Karpas-422 (cell line): ENCODE measurements around the gene ACAP2. TPM values are rescaled to one million over a fixed set of nuclear protein-coding genes. Genes with fewer than 3 reads are reported as not detected.

Experiments used
- DNase-seq: peaks from one replicate; pipeline ENCODE4 v3.0.0-alpha.2; 2015
- H2AFZ ChIP-seq: fragments of 200-600 bp; sonication (generic); 2 replicates; pipeline ENCODE4 v1.6.1; 2014; ENCODE audit warnings: antibody characterized with exemption, low read length, mixed read lengths
- H3K27ac ChIP-seq: fragments of 200-600 bp; sonication (generic); 2 replicates; pipeline ENCODE4 v1.5.1; 2014; ENCODE audit warnings: mild to moderate bottlenecking, low read length, moderate library complexity
- H3K27me3 ChIP-seq: fragments of 200-600 bp; sonication (generic); 2 replicates; pipeline ENCODE4 v1.6.1; 2014; ENCODE audit warnings: low read length, mixed read lengths
- H3K36me3 ChIP-seq: fragments of 200-600 bp; sonication (generic); 2 replicates; pipeline ENCODE4 v1.6.1; 2014; ENCODE audit warnings: low read length, mixed read lengths; ENCODE audit not compliant: insufficient read depth
- H3K4me1 ChIP-seq: fragments of 200-600 bp; sonication (generic); 2 replicates; pipeline ENCODE4 v1.6.1; 2014; ENCODE audit warnings: mild to moderate bottlenecking, low read length, mixed read lengths
- H3K4me2 ChIP-seq: fragments of 200-600 bp; sonication (generic); 2 replicates; pipeline ENCODE4 v1.6.1; 2014; ENCODE audit warnings: low read length, low read depth, mild to moderate bottlenecking; ENCODE audit not compliant: poor library complexity, severe bottlenecking
- H3K4me3 ChIP-seq: fragments of 200-600 bp; sonication (generic); 2 replicates; pipeline ENCODE4 v1.5.1; 2014; ENCODE audit warnings: mild to moderate bottlenecking, antibody characterized with exemption, low read length, mixed read lengths
- H3K79me2 ChIP-seq: fragments of 200-600 bp; sonication (generic); 2 replicates; pipeline ENCODE4 v1.6.1; 2014; ENCODE audit warnings: mild to moderate bottlenecking, low read length, mixed read lengths
- H3K9ac ChIP-seq: fragments of 200-600 bp; sonication (generic); 2 replicates; pipeline ENCODE4 v1.6.0; 2014; ENCODE audit warnings: low read length
- H3K9me2 ChIP-seq: fragments of 200-600 bp; sonication (generic), shearing (Covaris generic); replicated peaks from 2 replicates; pipeline ENCODE4 v1.6.0; 2014; ENCODE audit warnings: mild to moderate bottlenecking, low read length, moderate library complexity; ENCODE audit not compliant: insufficient read depth
- H3K9me3 ChIP-seq: fragments of 300-700, 200-600 bp; sonication (generic); 2 replicates; pipeline ENCODE4 v1.6.1; 2014; ENCODE audit warnings: low read length, mixed read lengths
- H4K20me1 ChIP-seq: fragments of 200-600 bp; sonication (generic); 2 replicates; pipeline ENCODE4 v1.6.1; 2014; ENCODE audit warnings: mild to moderate bottlenecking, antibody characterized with exemption, low read length, low read depth; ENCODE audit not compliant: insufficient read depth
- total RNA-seq: library from RNA; depleted of rRNA; stranded (reverse); fragments of >200 nt; shearing (Covaris generic); gene quantifications from 2 replicates; pipeline ENCODE4 v1.2.3, GENCODE V29; 2014; ENCODE audit warnings: low replicate concordance

The ACAP2 gene
- total RNA-seq, 1 experiment from 2014 or later, result 260 TPM

DNA sequence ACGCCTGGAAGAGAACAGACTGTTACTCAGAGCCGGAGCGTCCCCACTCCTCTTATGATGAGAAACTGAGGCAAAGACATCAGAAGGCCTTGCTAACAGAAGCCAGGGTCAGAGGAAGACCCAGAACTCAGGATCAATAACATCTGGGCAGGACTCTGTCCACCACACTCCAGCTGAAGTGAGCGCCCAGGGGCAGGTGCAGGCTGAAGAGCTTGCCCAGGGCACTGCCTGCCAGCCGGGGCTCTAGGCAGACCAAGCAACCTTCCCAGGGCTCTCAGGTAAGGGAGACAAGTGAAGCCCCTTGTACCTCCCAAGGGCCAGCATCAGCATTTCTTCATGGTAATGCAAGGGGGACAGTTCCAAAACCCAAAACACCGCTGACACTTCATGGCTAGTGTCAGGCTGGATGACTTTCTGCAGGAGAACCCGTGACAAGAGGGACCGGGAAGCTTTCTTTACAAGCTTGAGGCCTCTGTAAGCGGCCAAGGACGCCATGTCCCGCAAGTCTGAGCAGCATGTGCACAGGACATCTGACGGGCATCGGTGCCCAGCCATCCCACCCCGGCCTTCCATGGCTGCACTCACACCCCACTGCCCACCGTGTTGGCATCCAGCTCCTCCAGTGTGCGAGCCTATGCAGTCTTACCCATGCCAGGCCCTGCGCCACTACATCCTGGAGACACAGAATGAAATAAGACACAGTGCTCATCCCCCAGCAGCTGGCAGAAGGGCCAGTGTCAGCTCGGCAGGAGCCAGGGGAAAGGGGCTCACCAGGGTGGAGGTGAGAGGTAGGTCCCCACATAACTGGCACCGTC, 186.0 kb downstream of the ACAP2 start:
- H3K27ac ChIP-seq, result no peak overlapping the region
- no peak overlapping the region for H3K9ac ChIP-seq
- no peaks in the 10 kb centered on the region for H3K9me2 ChIP-seq
- H3K4me1 ChIP-seq, result peaks cover 16% of the 10 kb centered on the region
- H3K36me3 ChIP-seq, result no peaks in the 10 kb centered on the region
- no peak overlapping the region for H3K4me2 ChIP-seq
- no peak overlapping the region for H3K4me3 ChIP-seq
- no peak for DNase-seq
- H3K9me3 ChIP-seq, result no peaks in the 10 kb centered on the region
- peaks cover 79% of the 10 kb centered on the region for H4K20me1 ChIP-seq
- no peak overlapping the region for H2AFZ ChIP-seq
- H3K27me3 ChIP-seq, result no peaks in the 10 kb centered on the region
- no peaks in the 10 kb centered on the region for H3K79me2 ChIP-seq

DNA sequence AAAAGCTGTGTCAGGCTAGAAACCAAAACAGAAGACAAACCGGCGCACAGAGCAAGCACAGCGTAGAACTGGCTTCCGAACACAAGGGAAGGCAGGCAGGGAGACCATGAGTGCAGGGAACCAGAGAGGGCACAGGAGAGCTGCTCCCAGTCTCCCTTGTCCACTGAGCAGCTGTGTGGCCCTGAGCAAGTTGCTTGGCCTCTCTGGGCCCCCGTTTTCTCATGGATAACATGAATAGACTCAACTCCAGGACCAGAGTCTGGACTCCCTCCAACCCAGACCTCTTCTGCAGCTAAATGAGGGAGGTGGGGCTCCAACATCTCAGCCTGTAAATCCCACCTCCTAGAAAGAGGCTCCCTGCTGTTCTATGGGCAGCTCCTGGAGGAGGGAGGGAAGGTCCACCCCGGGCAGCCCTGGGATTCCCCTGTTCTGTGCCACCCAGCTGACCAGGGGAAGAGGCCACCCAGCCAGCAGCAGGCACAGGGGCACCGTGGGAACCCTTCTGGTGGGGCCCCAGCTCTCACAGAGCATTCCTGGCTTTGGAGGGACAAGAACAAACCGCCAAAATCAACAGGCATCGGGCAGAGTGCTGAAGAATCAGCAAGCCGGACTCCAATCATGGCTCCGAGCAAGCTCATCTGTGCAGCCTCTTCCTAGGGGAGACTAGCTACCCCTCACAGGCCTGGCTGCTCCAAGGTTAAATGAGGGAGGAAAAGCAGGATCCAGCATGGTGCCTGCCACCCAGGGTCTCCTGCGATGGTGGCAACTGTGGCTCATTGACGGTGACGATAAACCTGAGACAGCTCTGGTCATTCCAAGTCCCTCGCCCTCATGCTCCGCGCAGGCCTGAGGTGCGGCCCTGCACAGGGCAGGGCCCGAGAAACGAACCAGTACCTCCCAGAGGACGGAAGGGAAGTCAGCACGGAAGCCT, 187.0 kb downstream of the ACAP2 start:
- H3K27ac ChIP-seq, result no peak overlapping the region
- no peak overlapping the region for H3K9ac ChIP-seq
- H3K9me2 ChIP-seq, result no peaks in the 10 kb centered on the region
- H3K9me3 ChIP-seq, result no peaks in the 10 kb centered on the region
- no peaks in the 10 kb centered on the region for H3K79me2 ChIP-seq
- DNase-seq, result no peak
- no peaks in the 10 kb centered on the region for H3K27me3 ChIP-seq
- H2AFZ ChIP-seq, result no peak overlapping the region
- no peak overlapping the region for H3K4me2 ChIP-seq
- H4K20me1 ChIP-seq, result peaks cover 79% of the 10 kb centered on the region
- no peaks in the 10 kb centered on the region for H3K36me3 ChIP-seq
- H3K4me1 ChIP-seq, result peaks cover 16% of the 10 kb centered on the region
- no peak overlapping the region for H3K4me3 ChIP-seq

DNA sequence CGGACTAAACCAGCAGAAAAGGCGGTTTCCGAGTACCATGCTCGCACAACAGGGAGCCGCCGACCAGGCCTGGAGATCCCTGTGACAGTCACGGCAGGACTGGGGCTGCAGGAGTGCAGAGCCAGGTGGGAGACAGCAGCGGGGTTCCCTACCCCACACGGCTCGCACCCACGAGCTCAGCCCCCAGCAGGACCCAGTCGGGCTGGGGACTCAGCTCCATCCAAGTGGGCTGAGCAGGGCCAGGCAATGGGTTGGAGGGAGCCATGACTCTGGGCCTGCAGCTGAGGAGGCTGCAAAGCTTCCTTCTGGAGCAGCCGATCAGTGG, 187.7 kb downstream of the ACAP2 start:
- Histone ChIP-seq H2AFZ (no peak overlapping the region), H3K36me3 (no peaks in the 10 kb centered on the region), H3K4me2 (no peak overlapping the region), H3K9ac (no peak overlapping the region), H3K9me3 (no peaks in the 10 kb centered on the region), H4K20me1 (peaks cover 76% of the 10 kb centered on the region), H3K9me2 (no peaks in the 10 kb centered on the region), H3K4me1 (peaks cover 10% of the 10 kb centered on the region), H3K27me3 (no peaks in the 10 kb centered on the region), H3K79me2 (no peaks in the 10 kb centered on the region), H3K4me3 (no peak overlapping the region), H3K27ac (no peak overlapping the region)
- DNase-seq, result no peak

DNA sequence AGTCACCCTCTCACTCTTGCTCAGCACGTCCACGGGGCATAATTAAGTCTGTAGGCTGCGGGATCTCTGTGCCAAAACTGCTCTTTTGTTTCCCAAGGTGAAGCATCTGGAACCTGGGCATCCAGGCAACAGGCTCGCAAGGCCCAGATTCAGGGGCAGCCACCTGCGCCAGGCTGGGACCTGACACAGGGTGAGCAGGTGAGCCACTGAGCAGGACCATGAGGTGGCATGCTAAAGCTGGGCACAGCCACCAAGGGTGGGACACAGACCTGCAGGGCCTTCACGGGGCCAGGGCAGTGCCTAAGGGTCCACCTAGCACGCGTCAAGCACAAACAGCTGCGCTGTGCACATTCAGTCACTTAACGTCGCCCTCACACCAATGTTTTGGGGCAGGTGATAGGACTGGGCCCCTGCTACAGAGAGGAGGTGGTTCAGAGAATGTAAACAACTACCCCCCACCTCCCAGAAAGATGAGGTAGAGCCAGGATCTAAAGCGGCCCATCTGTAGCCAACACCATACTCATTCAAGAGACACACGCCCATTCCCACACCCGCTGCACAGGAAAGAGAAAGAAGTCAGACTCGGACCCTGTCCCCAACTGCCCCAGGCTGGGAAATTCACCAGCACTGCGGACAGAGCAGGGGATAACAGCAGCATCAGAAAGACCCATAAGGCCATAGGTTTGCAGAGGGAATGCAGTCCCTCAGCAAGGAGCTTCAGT, 188.2 kb downstream of the ACAP2 start:
- Histone ChIP-seq H3K9me3 (no peaks in the 10 kb centered on the region), H3K9ac (no peak overlapping the region), H3K9me2 (no peaks in the 10 kb centered on the region), H3K36me3 (no peaks in the 10 kb centered on the region), H3K79me2 (no peaks in the 10 kb centered on the region), H3K4me3 (no peak overlapping the region), H3K4me1 (peaks cover 7% of the 10 kb centered on the region), H3K27ac (no peak overlapping the region), H3K27me3 (no peaks in the 10 kb centered on the region), H2AFZ (no peak overlapping the region), H3K4me2 (no peak overlapping the region), H4K20me1 (peaks cover 79% of the 10 kb centered on the region)
- no peak for DNase-seq

DNA sequence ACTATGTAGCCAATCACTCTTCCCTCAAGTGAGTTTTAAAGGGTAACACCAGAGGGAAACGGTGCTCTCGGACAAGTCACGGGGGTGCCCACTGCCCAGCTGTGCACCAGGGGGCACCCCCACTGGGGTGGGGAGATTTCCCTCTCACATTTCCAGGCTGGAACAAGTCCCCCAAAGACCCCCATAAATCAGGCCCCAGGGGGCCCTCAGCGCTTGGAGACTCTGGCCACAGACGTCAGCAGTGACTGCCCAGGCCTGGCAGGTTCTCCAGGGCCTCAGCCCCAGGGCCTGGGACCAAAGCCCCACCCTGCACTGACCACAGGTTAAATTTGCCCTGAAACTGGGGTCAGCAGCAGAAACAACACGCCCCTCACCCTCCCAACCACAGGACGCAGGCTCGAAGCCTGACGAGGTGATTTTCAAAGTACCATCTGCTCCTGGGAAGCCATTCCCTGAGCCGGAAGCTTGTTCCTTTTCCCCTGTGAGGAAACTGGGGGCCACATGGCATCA, 188.8 kb downstream of the ACAP2 start:
- no peak overlapping the region for H3K9ac ChIP-seq
- no peaks in the 10 kb centered on the region for H3K9me2 ChIP-seq
- no peak overlapping the region for H3K4me2 ChIP-seq
- no peaks in the 10 kb centered on the region for H3K79me2 ChIP-seq
- H3K27ac ChIP-seq, result no peak overlapping the region
- H2AFZ ChIP-seq, result no peak overlapping the region
- H3K9me3 ChIP-seq, result no peaks in the 10 kb centered on the region
- DNase-seq, result no peak
- peaks cover 74% of the 10 kb centered on the region for H4K20me1 ChIP-seq
- peaks cover 3% of the 10 kb centered on the region; the same call in 1 of the 2 replicates for H3K4me1 ChIP-seq
- H3K27me3 ChIP-seq, result no peaks in the 10 kb centered on the region
- no peaks in the 10 kb centered on the region for H3K36me3 ChIP-seq
- no peak overlapping the region for H3K4me3 ChIP-seq

DNA sequence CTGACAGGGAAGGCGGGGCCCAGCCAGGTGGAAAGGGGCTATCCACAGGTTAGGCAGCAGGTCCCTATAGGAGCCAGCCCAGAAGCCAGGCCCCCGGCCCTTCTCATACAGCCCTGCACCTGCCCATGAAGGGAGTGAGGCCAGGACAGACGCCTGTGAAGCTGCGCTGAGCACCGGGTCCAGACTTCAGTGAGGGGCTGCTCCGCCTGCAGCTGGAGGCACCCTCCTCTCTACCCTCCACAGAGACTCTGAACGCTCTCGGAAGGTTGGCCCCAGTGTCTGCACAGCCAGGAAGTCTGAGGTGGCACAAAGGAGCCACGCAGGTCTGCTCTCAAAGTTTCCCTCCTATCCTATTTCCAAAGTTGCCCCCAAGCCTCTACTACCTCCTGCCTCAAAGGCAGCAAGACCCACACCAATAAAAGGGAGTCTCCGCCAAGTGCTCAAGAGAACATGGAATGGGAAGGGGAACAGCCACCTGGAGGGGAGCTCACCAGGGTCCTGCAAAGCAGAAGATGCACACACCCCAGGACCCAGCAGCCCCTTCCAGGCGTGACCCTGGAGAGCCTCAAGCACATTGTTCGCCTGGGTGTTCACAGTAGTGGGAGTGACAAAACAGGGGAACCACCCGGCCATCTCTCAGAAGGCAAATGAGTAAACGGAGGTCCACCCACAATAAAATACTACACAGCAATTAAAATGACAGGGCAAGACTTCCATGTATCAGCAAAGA, 191.3 kb downstream of the ACAP2 start:
- H3K4me3 ChIP-seq, result no peak overlapping the region
- H3K9me2 ChIP-seq, result no peaks in the 10 kb centered on the region
- no peak overlapping the region for H3K9ac ChIP-seq
- no peak overlapping the region for H3K27ac ChIP-seq
- H4K20me1 ChIP-seq, result peaks cover 49% of the 10 kb centered on the region
- DNase-seq, result no peak
- H3K36me3 ChIP-seq, result no peaks in the 10 kb centered on the region
- H2AFZ ChIP-seq, result no peak overlapping the region
- H3K9me3 ChIP-seq, result no peaks in the 10 kb centered on the region
- no peak overlapping the region for H3K4me2 ChIP-seq
- H3K27me3 ChIP-seq, result no peaks in the 10 kb centered on the region
- H3K4me1 ChIP-seq, result peaks cover 3% of the 10 kb centered on the region; the same call in 1 of the 2 replicates
- no peaks in the 10 kb centered on the region for H3K79me2 ChIP-seq

DNA sequence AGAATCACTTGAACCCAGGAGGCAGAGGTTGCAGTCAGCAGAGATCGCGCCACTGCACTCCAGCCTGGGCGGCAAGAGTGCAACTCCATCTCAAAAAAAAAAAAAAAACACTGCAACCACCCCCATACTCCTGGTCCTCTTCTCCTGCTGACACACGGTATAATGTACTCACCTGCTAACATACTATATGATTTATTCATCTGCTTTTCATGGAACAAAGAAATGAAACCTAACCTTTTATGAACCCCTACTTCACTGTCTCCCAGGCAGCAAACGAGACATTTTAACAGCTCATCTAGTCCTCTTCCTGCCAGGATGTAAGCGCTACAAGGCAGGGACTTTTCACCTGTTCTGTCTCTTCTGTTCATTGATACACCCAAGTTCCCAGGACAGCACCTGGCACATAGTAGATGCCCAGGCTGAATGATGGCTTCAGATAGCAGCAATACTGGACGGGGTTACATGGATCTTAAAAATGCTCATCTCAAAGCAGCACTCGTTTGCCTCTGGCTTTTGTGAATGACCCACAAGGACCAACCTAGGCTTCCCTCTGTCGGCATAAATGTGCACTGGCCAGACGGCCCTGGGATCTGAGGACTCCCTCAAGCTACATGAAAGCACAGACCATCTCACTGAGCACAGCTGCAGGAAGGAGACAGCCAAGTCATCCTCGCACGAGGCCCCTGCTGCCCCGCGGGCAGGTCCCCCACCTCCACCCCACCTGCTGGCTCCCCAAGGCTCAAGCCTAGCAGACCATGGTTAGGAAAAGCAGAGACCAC, 192.2 kb downstream of the ACAP2 start:
- no peak for DNase-seq
- Histone ChIP-seq H3K79me2 (no peaks in the 10 kb centered on the region), H2AFZ (no peak overlapping the region), H3K9ac (no peak overlapping the region), H3K27ac (no peak overlapping the region), H4K20me1 (peaks cover 41% of the 10 kb centered on the region), H3K27me3 (no peaks in the 10 kb centered on the region), H3K36me3 (no peaks in the 10 kb centered on the region), H3K9me2 (no peaks in the 10 kb centered on the region), H3K9me3 (no peaks in the 10 kb centered on the region), H3K4me1 (peaks cover 3% of the 10 kb centered on the region; the same call in 1 of the 2 replicates), H3K4me3 (no peak overlapping the region), H3K4me2 (no peak overlapping the region)
